Urinary bladder (tissue), 4 donors: Measurements from ENCODE around the gene TMEM81. TPM values are rescaled to one million over a fixed set of nuclear protein-coding genes. Genes with fewer than 3 reads are reported as not detected.

ENCODE experiments used
- DNase-seq: peaks from one replicate; pipeline ENCODE4 v3.0.0-alpha.2; 2015; ENCODE audit errors: extremely low spot score
- H3K27ac ChIP-seq: one replicate; pipeline ENCODE4 v1.5.1; 2013; ENCODE audit warnings: low read depth, mild to moderate bottlenecking, moderate library complexity
- H3K36me3 ChIP-seq: one replicate; pipeline ENCODE4 v1.6.1; 2013; ENCODE audit warnings: mild to moderate bottlenecking, moderate library complexity; ENCODE audit not compliant: insufficient read depth
- H3K4me1 ChIP-seq: one replicate; pipeline ENCODE4 v1.6.1; 2013; ENCODE audit warnings: mild to moderate bottlenecking, moderate library complexity; ENCODE audit not compliant: insufficient read depth
- H3K4me3 ChIP-seq: one replicate; pipeline ENCODE4 v1.5.1; 2013; ENCODE audit warnings: low read depth, low read length
- WGBS: extraction: QIAGEN DNeasy Blood & Tissue Kit; methylation state at CpG from one replicate; pipeline ENCODE4 v1.1.7; 2013; 5-methylcytosine and 5-hydroxymethylcytosine counted together
- polyA plus RNA-seq: library from polyadenylated mRNA; stranded (reverse); fragments of 200-250 nt; gene quantifications from one replicate; pipeline ENCODE4 v1.2.3, GENCODE V29; 2013
- total RNA-seq: library from RNA; depleted of rRNA; stranded (reverse); fragments of >200 nt; gene quantifications from one replicate; pipeline ENCODE4 v1.2.3, GENCODE V29; 2014
- donor health status: healthy with polysubstance abuse.
- donor health status: healthy.

The TMEM81 gene
- total and polyA plus RNA-seq, 2 donors: 0.74 to 1.5 TPM

GRCh38 chr1:205045146-205045545 is 39.1 kb downstream of the TMEM81 start:
- H3K27ac ChIP-seq: no peak overlapping the region
- H3K4me3 ChIP-seq: no peak overlapping the region
- no peaks in the 10 kb centered on the region for H3K36me3 ChIP-seq
- DNase-seq: no peak
- 33% methylated on average over 11 of the region's 11 CpGs for WGBS
- no peaks in the 10 kb centered on the region for H3K4me1 ChIP-seq

GRCh38 chr1:205044741-205045140 is 39.5 kb downstream of the TMEM81 start:
- no peaks in the 10 kb centered on the region for H3K36me3 ChIP-seq
- DNase-seq: no peak
- no peak overlapping the region for H3K4me3 ChIP-seq
- H3K4me1 ChIP-seq: no peaks in the 10 kb centered on the region
- WGBS: 31% methylated on average over 5 of the region's 5 CpGs
- H3K27ac ChIP-seq: no peak overlapping the region

GRCh38 chr1:205043866-205044265 is 40.4 kb downstream of the TMEM81 start:
- no peak overlapping the region for H3K27ac ChIP-seq
- 31% methylated on average over 4 of the region's 4 CpGs for WGBS
- H3K36me3 ChIP-seq: no peaks in the 10 kb centered on the region
- no peak overlapping the region for H3K4me3 ChIP-seq
- DNase-seq: no peak
- H3K4me1 ChIP-seq: no peaks in the 10 kb centered on the region

GRCh38 chr1:205042911-205043806 is 41.1 kb downstream of the TMEM81 start, which contains the start of gene CNTN2:
Gene CNTN2 (plus strand): TSS chr1:205043212. CDS start chr1:205053186, 9,974 bp downstream.
- no peak within 1 kb of the TSS for H3K4me3 ChIP-seq
- DNase-seq: no peak
- no peaks in the 10 kb centered on the region for H3K36me3 ChIP-seq
- H3K4me1 ChIP-seq: no peaks in the 10 kb centered on the region
- no peak within 1 kb of the TSS for H3K27ac ChIP-seq
- 10% methylated on average over 53 of the region's 53 CpGs for WGBS

- 51% methylated on average over 16 of the region's 16 CpGs for WGBS
- no peak overlapping the region for H3K4me3 ChIP-seq
Observed at GRCh38 chr1:205041998-205042910, 42.0 kb downstream of the TMEM81 start.

GRCh38 chr1:205041001-205041715 is 43.1 kb downstream of the TMEM81 start:
- WGBS: 28% methylated on average over 4 of the region's 4 CpGs
- DNase-seq: no peak
- H3K4me3 ChIP-seq: no peak overlapping the region
- H3K27ac ChIP-seq: no peak overlapping the region
- no peaks in the 10 kb centered on the region for H3K36me3 ChIP-seq
- H3K4me1 ChIP-seq: no peaks in the 10 kb centered on the region

More at GRCh38 chr1:205041998-205042910, 42.0 kb downstream of the TMEM81 start:
- Histone ChIP-seq H3K36me3 (no peaks in the 10 kb centered on the region), H3K27ac (no peak overlapping the region), H3K4me1 (no peaks in the 10 kb centered on the region)
- DNase-seq: no peak

GRCh38 chr1:205038132-205038786 is 46.0 kb downstream of the TMEM81 start:
- H3K4me1 ChIP-seq: no peaks in the 10 kb centered on the region
- H3K27ac ChIP-seq: no peak overlapping the region
- no peak overlapping the region for H3K4me3 ChIP-seq
- 85% methylated on average over 6 of the region's 6 CpGs for WGBS
- no peak for DNase-seq
- no peaks in the 10 kb centered on the region for H3K36me3 ChIP-seq

- WGBS: 91% methylated on average over 9 of the region's 9 CpGs
- Histone ChIP-seq H3K36me3 (no peaks in the 10 kb centered on the region), H3K4me1 (no peaks in the 10 kb centered on the region), H3K27ac (no peak overlapping the region), H3K4me3 (no peak overlapping the region)
- DNase-seq: no peak
Observed at GRCh38 chr1:205037539-205037938, 46.7 kb downstream of the TMEM81 start.

Other genes starting within 250 kb of the TMEM81 start
- gene NFASC, start 213.6 kb downstream of the TMEM81 start, total RNA-seq: 21.8 TPM
- 9.5 TPM for gene NFASC, start 213.6 kb downstream of the TMEM81 start, polyA plus RNA-seq
- gene CNTN2, start 41.2 kb downstream of the TMEM81 start, total RNA-seq: 2.1 TPM
- 0.67 TPM for gene CNTN2, start 41.2 kb downstream of the TMEM81 start, polyA plus RNA-seq
- gene RBBP5, start 37.5 kb upstream of the TMEM81 start, total RNA-seq: 17.6 TPM
- 7.9 TPM for gene RBBP5, start 37.5 kb upstream of the TMEM81 start, polyA plus RNA-seq
- 15.5 TPM for gene DSTYK, start 127.2 kb upstream of the TMEM81 start, total RNA-seq
- 8.6 TPM for gene DSTYK, start 127.2 kb upstream of the TMEM81 start, polyA plus RNA-seq
- 4.4 TPM for gene TMCC2, start 143.5 kb upstream of the TMEM81 start, total RNA-seq
- gene TMCC2, start 143.5 kb upstream of the TMEM81 start, polyA plus RNA-seq: 2.7 TPM
- gene NUAK2, start 237.3 kb upstream of the TMEM81 start, total RNA-seq: 0.90 TPM
- gene NUAK2, start 237.3 kb upstream of the TMEM81 start, polyA plus RNA-seq: 0.82 TPM